ENCODE results near the gene TBC1D5.

Gene TBC1D5

DNA sequence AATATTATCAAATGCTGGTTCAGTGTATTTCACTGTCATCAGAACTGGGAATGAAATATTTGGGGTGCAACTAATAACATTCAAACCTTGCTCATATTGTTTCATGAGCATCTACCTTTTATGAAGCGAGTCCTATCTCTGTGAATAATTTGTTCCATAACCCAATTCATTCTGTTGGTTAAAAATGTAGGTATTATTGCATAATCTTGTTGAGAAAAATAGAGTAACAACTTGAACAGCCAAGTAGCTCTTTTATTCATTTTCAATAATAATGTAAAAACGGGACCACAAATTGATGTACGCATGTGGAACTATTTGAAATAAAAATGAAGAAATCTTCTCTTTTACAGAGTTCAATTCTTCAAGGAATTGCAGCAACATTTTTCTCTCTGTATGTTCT lies 30.1 kb upstream of the TBC1D5 start:
- no peak overlapping the region for H3K4me3 ChIP-seq (replicated peaks; ENCODE audit: low read depth, low read length)
- DNase-seq (ENCODE audit: low read depth), result no peak
- TF ChIP-seq CTCF (IDR thresholded peaks at IDR 0.05; ENCODE audit: low read length, missing control alignments), result no peak

DNA sequence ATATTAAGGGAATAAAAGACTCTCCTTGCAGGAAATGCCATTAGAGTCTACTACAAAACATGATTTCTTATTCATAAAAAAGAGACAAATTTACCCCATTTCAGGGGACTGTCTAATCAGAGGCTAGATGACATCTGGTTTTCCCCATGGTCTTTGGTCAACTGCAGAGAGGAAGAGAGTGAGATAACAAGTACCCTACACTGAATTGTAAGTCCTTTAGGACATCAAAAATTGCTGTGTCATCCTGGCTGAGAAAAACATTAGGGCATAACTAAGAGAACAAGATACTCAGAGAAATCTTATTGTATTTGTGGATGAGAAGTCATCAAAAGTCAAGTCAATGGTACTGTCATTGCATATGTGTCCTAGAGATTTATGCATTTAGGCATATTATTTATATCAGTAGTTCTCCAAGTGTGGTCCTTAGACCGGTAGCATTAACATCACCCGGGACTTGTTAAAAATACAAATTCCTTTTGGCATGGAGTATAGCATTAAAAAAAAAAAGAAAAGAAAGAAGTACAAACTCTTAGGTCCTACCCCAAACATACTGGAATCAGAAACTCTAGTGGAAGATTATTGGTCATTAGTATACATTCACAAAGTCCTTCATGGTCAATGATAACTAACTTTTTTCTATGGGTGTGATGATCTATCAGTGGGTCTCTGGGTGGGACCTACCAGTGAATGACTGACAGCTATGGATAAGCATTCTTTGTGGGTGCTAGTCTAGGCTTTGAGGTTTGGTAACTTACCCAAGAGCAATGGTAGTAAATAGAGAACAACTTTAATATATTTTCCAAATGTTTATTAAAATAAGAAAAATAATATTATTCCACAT lies 29.0 kb upstream of the TBC1D5 start:
- no peak overlapping the region for H3K4me3 ChIP-seq (replicated peaks; ENCODE audit: low read depth, low read length)
- no peak for TF ChIP-seq CTCF (IDR thresholded peaks at IDR 0.05; ENCODE audit: low read length, missing control alignments)
- DNase-seq (ENCODE audit: low read depth), result peak; percentile 45

DNA sequence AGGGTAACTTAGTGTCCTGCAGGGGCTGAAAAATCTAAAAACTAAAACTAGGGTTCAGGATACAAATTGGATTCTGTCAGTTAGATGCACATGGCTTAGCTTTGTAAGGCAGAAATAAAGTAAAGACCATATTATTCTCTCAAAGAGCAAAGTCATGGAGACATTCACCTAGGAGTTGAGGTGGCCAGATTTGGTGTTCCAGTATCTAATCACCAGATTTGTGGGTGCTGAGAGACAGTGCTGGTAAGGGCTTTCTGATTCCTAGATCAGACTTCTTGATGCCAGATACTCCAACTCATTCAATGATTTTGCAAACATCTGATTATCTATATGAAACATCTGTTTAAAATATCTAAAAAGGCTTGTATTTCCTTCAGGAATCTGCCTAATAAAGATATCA lies 28.3 kb upstream of the TBC1D5 start:
- no peak overlapping the region for H3K4me3 ChIP-seq (replicated peaks; ENCODE audit: low read depth, low read length)
- no peak for TF ChIP-seq CTCF (IDR thresholded peaks at IDR 0.05; ENCODE audit: low read length, missing control alignments)
- DNase-seq (ENCODE audit: low read depth), result no peak

- no peak overlapping the region for H3K4me3 ChIP-seq (replicated peaks; ENCODE audit: low read depth, low read length)
- no peak for TF ChIP-seq CTCF (IDR thresholded peaks at IDR 0.05; ENCODE audit: low read length, missing control alignments)
Observed at GRCh38 chr3:17765819-17766472, 23.5 kb upstream of the TBC1D5 start.

DNA sequence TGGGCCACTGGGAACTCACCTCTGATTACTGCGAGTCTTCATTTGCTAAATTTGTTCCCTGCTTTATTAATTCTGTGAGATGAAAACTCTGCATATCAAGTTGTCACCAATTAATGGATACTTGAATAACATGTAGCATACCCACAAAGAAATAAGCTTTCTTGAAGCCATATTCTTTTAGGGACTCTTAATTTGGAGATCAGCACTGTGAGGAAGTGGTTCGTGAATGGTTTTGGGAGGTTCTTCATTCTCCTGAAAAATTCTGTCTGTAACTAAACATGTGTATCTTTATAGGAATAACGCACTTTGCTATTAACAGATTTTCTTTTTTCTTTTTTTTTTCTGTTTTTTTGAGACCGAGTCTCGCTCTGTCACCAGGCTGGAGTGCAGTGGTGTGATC lies 19.1 kb upstream of the TBC1D5 start:
- DNase-seq (ENCODE audit: low read depth), result no peak
- no peak overlapping the region for H3K4me3 ChIP-seq (replicated peaks; ENCODE audit: low read depth, low read length)
- TF ChIP-seq CTCF (IDR thresholded peaks at IDR 0.05; ENCODE audit: low read length, missing control alignments), result no peak

More at GRCh38 chr3:17765819-17766472, 23.5 kb upstream of the TBC1D5 start:
- no peak for DNase-seq (ENCODE audit: low read depth)

GRCh38 chr3:17759901-17760300 lies 17.5 kb upstream of the TBC1D5 start:
- H3K4me3 ChIP-seq (replicated peaks; ENCODE audit: low read depth, low read length), result no peak overlapping the region
- DNase-seq (ENCODE audit: low read depth), result peak; percentile 23
- TF ChIP-seq CTCF (IDR thresholded peaks at IDR 0.05; ENCODE audit: low read length, missing control alignments), result no peak

Data from fibroblast of pulmonary artery (primary cell).